Measurements from ENCODE around the gene POLD3.

DNA sequence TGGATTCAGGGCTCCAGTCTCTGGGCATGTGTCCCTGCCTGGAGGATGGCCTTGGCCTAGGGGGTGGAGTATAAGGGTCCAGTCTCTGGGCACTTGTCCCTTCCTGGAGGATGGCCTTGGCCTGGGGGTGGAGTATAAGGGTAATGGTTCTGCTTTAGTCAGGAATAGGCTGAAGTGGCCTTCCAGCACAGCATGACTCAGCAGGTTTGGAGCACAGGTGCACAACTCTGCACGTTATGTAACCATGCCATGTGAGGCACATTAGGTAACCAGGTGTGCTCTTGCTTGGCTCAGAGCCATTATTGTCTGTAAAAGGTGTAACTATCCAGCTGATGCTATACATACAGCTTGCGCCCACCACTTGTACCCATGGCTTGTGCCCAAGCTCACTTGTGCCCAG, 48.4 kb upstream of the POLD3 start:
- TF ChIP-seq, protein P1, sequence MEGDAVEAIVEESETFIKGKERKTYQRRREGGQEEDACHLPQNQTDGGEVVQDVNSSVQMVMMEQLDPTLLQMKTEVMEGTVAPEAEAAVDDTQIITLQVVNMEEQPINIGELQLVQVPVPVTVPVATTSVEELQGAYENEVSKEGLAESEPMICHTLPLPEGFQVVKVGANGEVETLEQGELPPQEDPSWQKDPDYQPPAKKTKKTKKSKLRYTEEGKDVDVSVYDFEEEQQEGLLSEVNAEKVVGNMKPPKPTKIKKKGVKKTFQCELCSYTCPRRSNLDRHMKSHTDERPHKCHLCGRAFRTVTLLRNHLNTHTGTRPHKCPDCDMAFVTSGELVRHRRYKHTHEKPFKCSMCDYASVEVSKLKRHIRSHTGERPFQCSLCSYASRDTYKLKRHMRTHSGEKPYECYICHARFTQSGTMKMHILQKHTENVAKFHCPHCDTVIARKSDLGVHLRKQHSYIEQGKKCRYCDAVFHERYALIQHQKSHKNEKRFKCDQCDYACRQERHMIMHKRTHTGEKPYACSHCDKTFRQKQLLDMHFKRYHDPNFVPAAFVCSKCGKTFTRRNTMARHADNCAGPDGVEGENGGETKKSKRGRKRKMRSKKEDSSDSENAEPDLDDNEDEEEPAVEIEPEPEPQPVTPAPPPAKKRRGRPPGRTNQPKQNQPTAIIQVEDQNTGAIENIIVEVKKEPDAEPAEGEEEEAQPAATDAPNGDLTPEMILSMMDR (IDR thresholded peaks at IDR 0.05), result no peak
- TF ChIP-seq POLR2A (IDR thresholded peaks at IDR 0.05), result no peak

All from tibial nerve (tissue), 3 donors.